H1 (cell line): ENCODE measurements around the gene SARNP. TPM values are rescaled to one million over a fixed set of nuclear protein-coding genes. Genes with fewer than 3 reads are reported as not detected.

ENCODE experiments used
- CTCF ChIA-PET: fragments of 300-600 bp; sonication (Branson Sonifier 250); formaldehyde crosslinking; loops from one replicate; lab custom pipeline; 2021; ENCODE audit not compliant: partially characterized antibody; lab: Charles Lee
- POLR2A ChIA-PET: fragments of 300-600 bp; sonication (Branson Sonifier 250); formaldehyde crosslinking; loops from one replicate; lab custom pipeline; 2021; ENCODE audit warnings: inconsistent platforms; ENCODE audit not compliant: partially characterized antibody; lab: Charles Lee
- DNase-seq, 2 experiments: peaks; one replicate each; pipeline versions ENCODE4 v3.0.0 to v3.0.0-alpha.2; 2010 to 2022; ENCODE audit warnings: low spot score in 2 of 2, low read depth in 1 of 2, mixed read lengths in 1 of 2
- FAIRE-seq: peaks from 2 replicates; lab custom pipeline; 2011; peaks lifted over from hg19 to GRCh38; lab: Jason Lieb, UNC
- H2AFZ ChIP-seq: 2 replicates; pipeline ENCODE4 v1.8.1; 2012; ENCODE audit warnings: low read length, inconsistent platforms
- H2AK5ac ChIP-seq: 2 replicates; pipeline ENCODE4 v1.6.1; 2013; ENCODE audit warnings: low read depth, low read length
- H2BK120ac ChIP-seq: replicated peaks from 2 replicates; pipeline ENCODE3; 2013; ENCODE audit warnings: low read depth, low read length, inconsistent platforms
- H2BK12ac ChIP-seq: 2 replicates; pipeline ENCODE4 v1.6.1; 2013; ENCODE audit warnings: low read depth, low read length
- H2BK15ac ChIP-seq: 2 replicates; pipeline ENCODE4 v1.6.1; 2013; ENCODE audit warnings: low read length
- H2BK20ac ChIP-seq: 2 replicates; pipeline ENCODE4 v1.6.1; 2013; ENCODE audit warnings: low read length
- H2BK5ac ChIP-seq: 2 replicates; pipeline ENCODE4 v1.6.1; 2013; ENCODE audit warnings: low read depth, low read length
- H3K14ac ChIP-seq: 2 replicates; pipeline ENCODE4 v1.6.1; 2013; ENCODE audit warnings: inconsistent platforms; ENCODE audit not compliant: insufficient read length
- H3K18ac ChIP-seq: 2 replicates; pipeline ENCODE4 v1.6.1; 2013; ENCODE audit warnings: low read length; ENCODE audit errors: extremely low read depth
- H3K23ac ChIP-seq: 2 replicates; pipeline ENCODE4 v1.6.1; 2013; ENCODE audit warnings: inconsistent platforms; ENCODE audit not compliant: insufficient read length
- H3K23me2 ChIP-seq: 2 replicates; pipeline ENCODE4 v1.6.1; 2013; ENCODE audit warnings: low read depth, low read length
- H3K27ac ChIP-seq: 2 replicates; pipeline ENCODE4 v1.6.1; 2011; ENCODE audit warnings: low read depth, low read length, inconsistent platforms
- H3K27me3 ChIP-seq, 4 experiments: replicated peaks in 1 of 4; 1 replicate in 1 of 4; 2 replicates in 3 of 4; pipeline versions ENCODE4 v1.6.1 to v1.8.1; 2011 to 2013; ENCODE audit warnings: low read length in 3 of 4, mild to moderate bottlenecking in 3 of 4, inconsistent platforms in 2 of 4, mixed read lengths in 2 of 4, moderate library complexity in 1 of 4; ENCODE audit not compliant: control insufficient read depth in 3 of 4, insufficient read depth in 3 of 4; ENCODE audit errors: extremely low read depth in 1 of 4
- H3K36me3 ChIP-seq, 4 experiments: 2 replicates each; pipeline versions ENCODE4 v1.6.1 to v1.8.1; 2011 to 2013; ENCODE audit warnings: mild to moderate bottlenecking in 4 of 4, low read length in 3 of 4, moderate library complexity in 2 of 4, control low read depth in 1 of 4, inconsistent platforms in 1 of 4; ENCODE audit not compliant: insufficient read depth in 4 of 4, control insufficient read depth in 2 of 4
- H3K4ac ChIP-seq: replicated peaks from 2 replicates; pipeline ENCODE3; 2013; ENCODE audit warnings: low read length, low read depth, mixed read lengths, inconsistent platforms; ENCODE audit not compliant: insufficient read length
- H3K4me1 ChIP-seq, 4 experiments: replicated peaks in 1 of 4; 1 replicate in 1 of 4; 2 replicates in 3 of 4; pipeline versions ENCODE4 v1.6.1 to v1.8.1; 2011 to 2013; ENCODE audit warnings: low read length in 3 of 4, inconsistent platforms in 2 of 4, mixed read lengths in 1 of 4; ENCODE audit not compliant: insufficient read depth in 4 of 4, control insufficient read depth in 3 of 4
- H3K4me2 ChIP-seq, 2 experiments: 2 replicates each; pipeline versions ENCODE4 v1.6.1 to v1.8.1; 2011 to 2013; ENCODE audit warnings: low read depth in 2 of 2, low read length in 2 of 2, control low read depth in 1 of 2, inconsistent platforms in 1 of 2, mild to moderate bottlenecking in 1 of 2; ENCODE audit not compliant: insufficient read depth in 1 of 2
- H3K4me3 ChIP-seq, 4 experiments: fragments of 200-600, 300-600 bp in 1 of 4; sonication (generic), shearing (Covaris generic), sonication (Bioruptor Twin) in 1 of 4; 2 replicates each; pipeline versions ENCODE4 v1.5.1 to v1.8.1; 2011 to 2016; ENCODE audit warnings: low read length in 4 of 4, low read depth in 3 of 4, control low read depth in 2 of 4, inconsistent platforms in 2 of 4, mild to moderate bottlenecking in 2 of 4, mixed read lengths in 1 of 4, moderate library complexity in 1 of 4; ENCODE audit not compliant: insufficient read depth in 2 of 4; ENCODE audit errors: extremely low read depth in 1 of 4
- H3K56ac ChIP-seq: replicated peaks from 2 replicates; pipeline ENCODE3; 2013; ENCODE audit warnings: low read depth, mild to moderate bottlenecking, mixed read lengths, low read length, inconsistent platforms; ENCODE audit not compliant: insufficient read length
- H3K79me1 ChIP-seq: 2 replicates; pipeline ENCODE4 v1.6.1; 2013; ENCODE audit warnings: low read depth, low read length, control low read depth
- H3K79me2 ChIP-seq, 2 experiments: 2 replicates each; pipeline versions ENCODE4 v1.6.1 to v1.8.1; 2012 to 2013; ENCODE audit warnings: low read length in 2 of 2, mild to moderate bottlenecking in 2 of 2, inconsistent platforms in 1 of 2; ENCODE audit not compliant: insufficient read depth in 2 of 2, control insufficient read depth in 1 of 2
- H3K9ac ChIP-seq, 4 experiments: replicated peaks in 1 of 4; 1 replicate in 1 of 4; 2 replicates in 3 of 4; pipeline versions ENCODE4 v1.6.1 to v1.8.1; 2011 to 2013; ENCODE audit warnings: low read depth in 3 of 4, low read length in 3 of 4, control low read depth in 2 of 4, mild to moderate bottlenecking in 2 of 4, moderate library complexity in 2 of 4, inconsistent platforms in 1 of 4; ENCODE audit errors: extremely low read depth in 1 of 4
- H3K9me3 ChIP-seq, 2 experiments: 2 replicates each; pipeline versions ENCODE4 v1.6.1 to v1.8.1; 2012 to 2013; ENCODE audit warnings: mild to moderate bottlenecking in 2 of 2, moderate library complexity in 2 of 2, control low read depth in 1 of 2, inconsistent platforms in 1 of 2, low read depth in 1 of 2, low read length in 1 of 2, mixed read lengths in 1 of 2; ENCODE audit not compliant: insufficient read depth in 2 of 2
- H4K20me1 ChIP-seq, 2 experiments: replicated peaks in 1 of 2; 2 replicates each; pipeline versions ENCODE3 to v1.8.1; 2011 to 2013; ENCODE audit warnings: inconsistent platforms in 2 of 2, low read length in 2 of 2, mild to moderate bottlenecking in 1 of 2; ENCODE audit not compliant: insufficient read depth in 2 of 2, control insufficient read depth in 1 of 2
- H4K5ac ChIP-seq: 2 replicates; pipeline ENCODE4 v1.6.1; 2013; ENCODE audit warnings: low read length, low read depth, mixed read lengths, inconsistent platforms; ENCODE audit not compliant: insufficient read length
- H4K8ac ChIP-seq: 2 replicates; pipeline ENCODE4 v1.8.0; 2013; ENCODE audit warnings: mild to moderate bottlenecking, moderate library complexity, low read length, inconsistent platforms; ENCODE audit not compliant: insufficient read depth; ENCODE audit errors: extremely low read depth
- H4K91ac ChIP-seq: replicated peaks from 2 replicates; pipeline ENCODE3; 2013; ENCODE audit warnings: low read length, mixed read lengths, inconsistent platforms; ENCODE audit not compliant: insufficient read length
- ASH2L ChIP-seq: fragments of 200-600, 300-600 bp; sonication (generic); IDR thresholded peaks from one replicate; pipeline ENCODE4 v1.7.1; 2017; ENCODE audit warnings: low read length
- ATF3 ChIP-seq: IDR thresholded peaks from 2 replicates; pipeline ENCODE4 v1.6.1; 2011; ENCODE audit warnings: low read depth, mild to moderate bottlenecking, low read length; ENCODE audit not compliant: insufficient read depth
- CEBPB ChIP-seq: IDR thresholded peaks from 2 replicates; pipeline ENCODE4 v1.6.1; 2012; ENCODE audit warnings: low read depth, low read length
- HDAC6 ChIP-seq: IDR thresholded peaks from one replicate; pipeline ENCODE4 v1.7.1; 2012; ENCODE audit warnings: low read depth, mild to moderate bottlenecking, inconsistent platforms, low read length, moderate library complexity
- KDM1A ChIP-seq: fragments of 200-600, 300-600 bp; sonication (generic); IDR thresholded peaks from 2 replicates; pipeline ENCODE4 v1.7.1; 2016; ENCODE audit warnings: mild to moderate bottlenecking, low read length, borderline replicate concordance
- TCF12 ChIP-seq: IDR thresholded peaks from 2 replicates; pipeline ENCODE4 v1.6.1; 2011; ENCODE audit warnings: low read depth, mild to moderate bottlenecking, low read length
- WGBS, 2 experiments: shearing (Covaris generic) in 1 of 2; methylation state at CpG; one replicate each; pipeline versions ENCODE4 v1.1.6 to v1.1.7; 2013 to 2015; ENCODE audit warnings: low lambda C conversion rate in 2 of 2, mixed read lengths in 2 of 2, inconsistent platforms in 1 of 2, low coverage in 1 of 2, missing lambda C conversion rate in 1 of 2; ENCODE audit not compliant: insufficient replicate concordance in 2 of 2, insufficient coverage in 1 of 2, insufficient read length in 1 of 2; ENCODE audit errors: extremely low coverage in 1 of 2, missing lambda C conversion rate in 1 of 2; 5-methylcytosine and 5-hydroxymethylcytosine counted together
- polyA plus RNA-seq, 7 experiments: library from polyadenylated mRNA; depleted of rRNA in 3 of 7; stranded (reverse) in 5 of 7; unstranded in 2 of 7; fragments of >200 nt in 5 of 7; fragments of 200-250 nt in 2 of 7; gene quantifications; 1 replicate in 5 of 7; 2 replicates in 1 of 7; 4 replicates in 1 of 7; pipeline versions ENCODE4 v1.2.1 to v1.2.3, GENCODE V29; 2011 to 2013; ENCODE audit warnings: missing spikeins in 2 of 7, mixed read lengths in 2 of 7
- total RNA-seq: library from RNA; stranded (reverse); fragmentation: NEBNext Ultra II Directional; extraction: Animal tissue kit (Norgen Biotek cat#: 25700); gene quantifications from 2 replicates; pipeline ENCODE4 v1.2.1, GENCODE V29; 2021

The SARNP gene
- total and polyA plus RNA-seq, 2 of the 8 experiments (the other 6 are each of a cell fraction or from before 2014, with no cell fraction given), result 114 to 226 TPM

GRCh38 chr12:55861871-55862270 lies 44.3 kb upstream of the SARNP start:
- Histone ChIP-seq H3K36me3 (no peaks in the 10 kb centered on the region), H2BK12ac (no peak overlapping the region), H4K8ac (no peak overlapping the region), H3K4me1 (no peaks in the 10 kb centered on the region), H3K4me3 (no peak overlapping the region), H2BK120ac (no peak overlapping the region), H2AFZ (no peak overlapping the region), H3K14ac (no peak overlapping the region), H2AK5ac (no peak overlapping the region), H3K23me2 (no peaks in the 10 kb centered on the region), H3K27ac (no peak overlapping the region), H4K20me1 (no peaks in the 10 kb centered on the region), H3K4ac (no peak overlapping the region), H3K4me2 (no peak overlapping the region), H3K18ac (no peak overlapping the region), H3K9ac (no peak overlapping the region), H3K27me3 (no peaks in the 10 kb centered on the region), H2BK5ac (no peak overlapping the region), H3K79me2 (no peaks in the 10 kb centered on the region), H4K91ac (no peak overlapping the region), H2BK15ac (no peak overlapping the region), H4K5ac (no peak overlapping the region), H2BK20ac (no peak overlapping the region), H3K79me1 (no peaks in the 10 kb centered on the region), H3K56ac (no peak overlapping the region), H3K9me3 (0 out of 4 replicates have a peak, but pooled peaks cover 3 to 4% of the 10 kb centered on the region in 2 experiments), H3K23ac (no peak overlapping the region)
- no peak for FAIRE-seq
- 91% methylated on average over 3 of the region's 3 CpGs; no CpG with 5 or more reads in 1 of the 2 experiments for WGBS, 2 experiments
- ChIA-PET CTCF (interaction anchor here (0.6 to 1.8 kb wide), 3 partner anchors 14 to 1744 kb away, joined by 3 to 4 read pairs (median 3); no protein-coding TSS in a partner anchor), POLR2A (no interaction called here)
- TF ChIP-seq KDM1A (no peak), ATF3 (no peak), ASH2L (no peak), TCF12 (no peak), HDAC6 (no peak), CEBPB (no peak)
- DNase-seq, result no peak
